ENCODE results near the gene PLA2G10.
"Not testable (repeated sequence)": the region's sequence is repeated elsewhere in the genome, so short reads cannot be mapped to it uniquely, and the experiment has no call there.

The PLA2G10 gene, protein sequence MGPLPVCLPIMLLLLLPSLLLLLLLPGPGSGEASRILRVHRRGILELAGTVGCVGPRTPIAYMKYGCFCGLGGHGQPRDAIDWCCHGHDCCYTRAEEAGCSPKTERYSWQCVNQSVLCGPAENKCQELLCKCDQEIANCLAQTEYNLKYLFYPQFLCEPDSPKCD

DNA sequence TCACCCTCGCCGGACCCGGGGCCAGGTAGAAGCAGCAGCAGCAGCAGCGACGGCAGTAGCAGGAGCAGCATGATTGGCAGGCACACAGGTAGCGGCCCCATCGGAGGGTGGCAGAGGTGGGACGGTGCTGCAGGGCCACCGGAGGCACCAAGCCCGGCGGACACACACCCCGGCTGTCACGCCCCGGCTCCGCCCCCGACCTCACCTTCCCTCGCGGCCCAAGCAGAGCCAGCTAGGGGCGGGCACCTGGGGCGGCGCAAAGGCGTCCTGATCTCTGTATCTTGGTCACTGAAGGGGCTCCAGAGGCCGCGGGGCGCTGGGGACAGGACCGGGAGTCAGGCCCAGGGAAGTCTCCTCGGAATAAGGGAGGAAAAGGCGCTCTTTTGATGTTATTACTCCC lies at the start of gene PLA2G10:
Gene PLA2G10, minus strand, starts transcription at position 180 of the 400 bp plus-strand sequence. Its CDS starts 79 bp downstream, at position 101.
- not testable (repeated sequence) for DNase-seq

- DNase-seq: not testable (repeated sequence)
Observed at GRCh38 chr16:14742273-14743128, 48.4 kb upstream of the PLA2G10 start, which contains the start of gene NPIPA2. Gene NPIPA2, plus strand, starts transcription at chr16:14742533. Its CDS starts 5,533 bp downstream, at chr16:14748066.

DNA sequence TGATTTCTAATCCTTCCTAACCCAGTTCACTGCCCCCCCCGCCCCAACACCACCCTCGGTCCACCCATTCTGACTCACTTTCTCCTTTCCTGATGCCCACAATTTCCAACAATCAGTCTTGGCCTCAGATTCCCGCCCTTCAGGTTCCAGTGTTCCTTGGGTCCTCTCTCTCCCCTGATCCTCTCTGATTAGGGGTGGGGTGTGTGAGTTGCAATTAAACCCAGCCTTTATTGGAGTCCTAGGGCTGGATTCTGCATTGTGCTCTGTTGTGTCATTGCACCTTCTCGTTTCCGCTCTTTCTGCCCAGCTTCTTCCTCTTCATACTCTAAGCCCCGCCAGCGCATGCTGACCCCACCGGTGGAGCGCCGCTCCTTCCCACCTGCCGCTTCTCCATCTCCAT lies 47.7 kb upstream of the PLA2G10 start:
- not testable (repeated sequence) for DNase-seq

DNA sequence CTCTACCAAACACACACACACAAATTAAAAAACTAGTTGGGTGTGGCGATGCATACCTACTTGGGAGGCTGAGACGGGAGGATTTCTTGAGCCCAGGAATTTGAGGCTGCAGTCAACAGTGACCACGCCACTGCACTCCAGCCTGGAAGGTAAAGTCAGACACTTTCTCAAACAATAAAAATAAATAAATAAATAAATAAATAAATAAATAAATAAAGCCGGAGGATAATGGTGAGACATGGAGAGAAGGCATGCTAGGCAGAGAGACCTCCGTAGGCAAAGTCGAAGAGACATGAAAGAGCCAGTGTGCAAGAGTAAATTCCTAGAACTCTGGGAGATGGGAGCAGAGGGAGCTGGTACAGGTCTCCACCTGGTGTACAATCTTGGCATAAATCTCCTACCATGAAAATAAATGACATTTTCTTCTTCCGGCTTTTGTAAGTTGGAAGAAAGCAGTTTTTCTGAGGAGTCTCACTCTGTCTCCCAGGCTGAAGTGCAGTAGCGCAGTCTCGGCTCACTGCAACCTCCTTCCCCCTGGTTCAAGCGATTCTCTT lies 46.8 kb upstream of the PLA2G10 start:
- not testable (repeated sequence) for DNase-seq

- not testable (repeated sequence) for DNase-seq
Observed at GRCh38 chr16:14733233-14733632, 39.1 kb upstream of the PLA2G10 start.

DNA sequence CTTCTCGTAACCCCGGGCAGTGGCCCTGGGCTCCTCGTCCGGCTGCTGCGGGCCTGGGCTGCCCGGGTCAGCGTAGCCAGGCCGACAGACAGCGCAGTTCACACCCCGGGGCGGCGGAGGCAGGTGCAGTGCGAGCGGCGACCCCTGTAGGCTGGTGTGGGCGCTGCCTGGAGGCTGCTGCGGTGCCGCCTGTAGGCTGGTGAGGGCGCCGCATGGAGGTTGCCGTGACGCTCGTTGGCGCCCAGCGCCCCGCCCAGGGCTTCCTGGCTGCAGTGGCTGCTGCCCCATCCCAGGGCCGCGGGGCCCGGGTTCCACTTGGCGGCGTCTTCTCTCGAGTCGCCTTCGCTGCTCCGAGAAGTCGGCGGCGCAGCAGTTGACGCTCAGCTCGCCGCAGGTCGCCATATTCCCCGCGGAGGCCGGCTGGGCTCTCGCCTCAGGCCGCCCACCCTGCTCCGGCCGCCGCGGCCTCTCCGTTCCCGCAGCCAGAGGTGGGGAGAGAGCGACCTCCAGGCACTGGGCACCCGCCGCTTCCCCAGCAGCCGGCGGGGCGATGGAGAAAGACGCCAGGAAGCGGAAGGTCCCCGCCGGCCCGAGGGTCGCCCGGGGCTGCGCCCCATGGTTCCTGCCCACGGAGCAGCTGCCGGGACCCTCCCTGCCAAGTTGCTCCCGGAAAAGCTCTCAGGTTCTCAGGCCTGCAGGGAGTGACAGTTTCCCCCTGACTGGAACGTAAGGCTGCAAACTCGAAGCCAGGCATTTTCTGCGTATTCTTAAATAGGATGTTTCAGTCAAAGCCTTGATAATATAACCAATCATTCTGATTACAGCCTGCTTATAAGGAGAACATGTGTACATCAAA lies 9.3 kb upstream of the PLA2G10 start, which contains the start of gene NPIPA3:
Gene NPIPA3, plus strand, starts transcription at position 256 of the 856 bp plus-strand sequence. CDS start 5,533 bp downstream, outside the sequence.
- DNase-seq: not testable (repeated sequence)

- DNase-seq: not testable (repeated sequence)
Observed at GRCh38 chr16:14702672-14703071, 8.6 kb upstream of the PLA2G10 start.

DNA sequence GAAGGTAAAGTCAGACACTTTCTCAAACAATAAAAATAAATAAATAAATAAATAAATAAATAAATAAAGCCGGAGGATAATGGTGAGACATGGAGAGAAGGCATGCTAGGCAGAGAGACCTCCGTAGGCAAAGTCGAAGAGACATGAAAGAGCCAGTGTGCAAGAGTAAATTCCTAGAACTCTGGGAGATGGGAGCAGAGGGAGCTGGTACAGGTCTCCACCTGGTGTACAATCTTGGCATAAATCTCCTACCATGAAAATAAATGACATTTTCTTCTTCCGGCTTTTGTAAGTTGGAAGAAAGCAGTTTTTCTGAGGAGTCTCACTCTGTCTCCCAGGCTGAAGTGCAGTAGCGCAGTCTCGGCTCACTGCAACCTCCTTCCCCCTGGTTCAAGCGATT lies 7.8 kb upstream of the PLA2G10 start:
- DNase-seq: not testable (repeated sequence)

DNA sequence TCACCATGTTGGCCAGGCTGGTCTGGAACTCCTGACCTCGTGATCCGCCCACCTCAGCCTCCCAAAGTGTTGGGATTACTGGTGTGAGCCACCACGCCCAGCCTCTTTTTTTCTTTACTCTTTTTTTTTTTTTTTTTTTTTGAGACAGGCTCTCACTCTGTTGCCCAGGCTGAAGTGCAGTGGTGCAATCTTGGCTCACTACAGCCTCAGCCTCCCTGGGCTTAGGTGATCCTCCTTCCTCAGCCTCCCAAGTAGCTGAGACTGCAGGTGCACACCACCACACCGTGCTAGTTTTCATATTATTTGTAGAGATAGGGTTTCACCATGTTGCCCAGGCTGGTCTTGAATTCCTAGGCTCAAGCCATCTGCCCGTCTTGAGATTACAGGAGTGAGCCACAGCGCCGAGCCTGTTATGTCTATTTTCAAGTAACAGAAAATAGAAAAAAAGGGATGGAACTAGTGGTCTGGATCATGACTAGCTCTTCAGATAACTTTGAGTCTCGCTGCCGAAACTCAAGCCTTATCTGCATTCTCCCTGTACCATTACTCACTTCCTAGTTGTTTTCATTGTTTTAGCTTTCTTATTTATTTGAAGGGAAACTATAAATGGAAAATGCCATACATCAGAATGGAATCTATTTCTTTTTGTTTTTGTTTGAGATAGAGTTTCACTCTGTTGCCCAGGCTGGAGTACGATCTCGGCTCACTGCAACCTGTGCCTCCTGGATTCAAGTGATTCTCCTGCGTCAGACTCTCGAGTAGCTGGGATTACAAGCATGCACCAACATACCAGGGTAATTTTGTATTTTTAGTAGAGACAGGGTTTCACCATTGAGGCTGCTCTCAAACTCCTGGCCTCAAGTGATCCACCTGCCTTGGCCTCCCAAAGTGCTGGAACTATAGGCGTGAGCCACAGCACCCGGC lies 8.0 kb downstream of the PLA2G10 start:
- not testable (repeated sequence) for DNase-seq

DNA sequence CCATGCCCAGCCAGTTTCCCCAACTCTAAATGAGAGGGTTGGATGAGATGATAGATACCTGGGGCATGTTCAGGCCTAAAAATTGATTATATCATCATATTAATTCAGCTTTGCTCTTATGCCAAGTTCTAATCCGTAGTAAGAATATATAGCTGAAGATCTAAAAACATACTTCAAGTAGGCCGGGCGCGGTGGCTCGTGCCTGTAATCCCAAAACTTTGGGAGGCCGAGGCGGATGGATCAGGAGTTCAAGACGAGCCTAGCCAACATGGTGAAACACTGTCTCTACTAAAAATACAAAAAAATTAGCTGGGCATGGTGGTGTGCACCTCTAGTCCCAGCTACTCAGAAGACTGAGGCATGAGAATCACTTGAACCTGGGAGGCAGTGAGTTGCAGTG lies 12.0 kb downstream of the PLA2G10 start:
- DNase-seq: no peak

- no peak for DNase-seq
Observed at GRCh38 chr16:14681115-14681514, 13.0 kb downstream of the PLA2G10 start.

- DNase-seq: not testable (repeated sequence)
Observed at GRCh38 chr16:14680396-14680795, 13.7 kb downstream of the PLA2G10 start.

DNA sequence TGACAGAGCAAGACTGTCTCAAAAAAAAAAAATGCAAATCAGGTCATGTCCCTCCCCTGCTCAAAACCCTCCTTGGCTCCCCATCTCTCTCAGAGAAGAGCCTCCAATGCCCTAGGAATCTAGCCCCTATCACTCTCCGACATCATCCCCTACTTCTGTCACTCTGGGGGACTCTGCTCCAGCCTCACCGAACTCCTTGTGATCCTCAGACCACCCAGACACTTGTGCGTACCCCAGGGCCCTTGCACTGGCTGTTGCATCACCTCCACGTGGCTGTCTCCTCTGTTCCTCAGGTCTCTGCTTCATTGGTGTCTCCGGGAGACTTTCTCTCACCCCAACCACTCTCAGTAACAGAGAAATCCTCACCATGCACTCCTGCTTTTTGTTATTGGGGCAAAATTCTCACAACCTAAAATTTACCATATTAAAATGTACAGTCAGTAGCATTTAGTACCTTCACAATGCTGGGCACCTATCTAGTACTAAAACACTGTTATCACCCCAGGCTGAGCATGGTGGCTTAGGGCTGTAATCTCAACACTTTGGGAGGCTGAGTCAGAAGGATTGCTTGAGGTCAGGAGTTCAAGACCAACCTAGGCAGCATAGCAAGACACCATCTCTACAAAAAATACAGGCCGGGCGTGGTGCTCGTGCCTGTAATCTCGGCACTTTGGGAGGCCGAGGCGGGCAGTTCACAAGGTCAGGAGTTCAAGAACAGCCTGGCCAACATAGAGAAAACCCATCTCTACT lies 15.2 kb downstream of the PLA2G10 start:
- no peak for DNase-seq

GRCh38 chr16:14677627-14678026 lies 16.5 kb downstream of the PLA2G10 start:
- no peak for DNase-seq

DNA sequence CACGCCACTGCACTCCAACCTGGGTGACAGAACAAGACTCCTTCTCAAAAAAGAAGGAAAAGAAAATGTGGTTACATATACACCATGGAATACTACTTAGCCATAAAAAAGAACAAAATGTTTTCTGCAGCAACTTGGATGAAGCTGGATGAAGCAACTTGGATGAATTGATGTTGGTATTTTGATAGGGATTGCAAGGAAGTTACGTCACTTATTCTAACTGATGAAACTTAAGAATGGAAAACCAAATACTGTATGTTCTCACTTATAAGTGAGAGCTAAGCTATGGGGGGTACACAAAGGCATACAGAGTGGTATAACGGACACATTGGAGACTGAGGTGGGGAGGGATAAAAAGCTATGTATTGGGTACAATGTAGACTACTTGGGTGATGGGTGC lies 17.5 kb downstream of the PLA2G10 start:
- no peak for DNase-seq

DNA sequence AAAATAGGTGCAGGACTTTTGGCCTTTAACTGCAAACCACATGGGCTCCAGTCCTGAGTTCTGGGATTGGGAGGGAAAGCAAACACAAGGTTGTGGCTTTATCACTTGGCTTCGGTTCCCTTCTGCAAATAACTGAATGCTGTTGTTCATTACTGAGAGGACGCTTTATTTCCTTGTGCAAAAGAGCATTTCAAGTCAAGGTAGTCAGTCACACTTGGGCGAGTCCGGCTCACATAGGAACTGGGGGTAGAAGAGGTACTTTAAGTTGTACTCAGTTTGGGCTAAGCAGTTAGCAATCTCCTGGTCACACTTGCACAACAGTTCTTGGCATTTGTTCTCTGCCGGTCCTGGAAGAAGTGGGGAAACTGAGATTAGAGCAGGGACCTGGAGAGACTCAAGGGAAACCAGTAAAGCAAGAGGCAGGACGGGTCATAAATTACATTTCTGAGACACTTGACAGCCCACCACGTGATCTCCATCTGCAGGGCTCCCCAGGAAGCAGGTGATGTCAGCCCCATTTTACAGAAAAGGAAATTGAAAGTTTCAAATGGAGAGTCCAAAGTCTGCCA lies 21.6 kb downstream of the PLA2G10 start:
- no peak for DNase-seq

- DNase-seq: no peak
Observed at GRCh38 chr16:14669776-14670175, 24.3 kb downstream of the PLA2G10 start.

DNA sequence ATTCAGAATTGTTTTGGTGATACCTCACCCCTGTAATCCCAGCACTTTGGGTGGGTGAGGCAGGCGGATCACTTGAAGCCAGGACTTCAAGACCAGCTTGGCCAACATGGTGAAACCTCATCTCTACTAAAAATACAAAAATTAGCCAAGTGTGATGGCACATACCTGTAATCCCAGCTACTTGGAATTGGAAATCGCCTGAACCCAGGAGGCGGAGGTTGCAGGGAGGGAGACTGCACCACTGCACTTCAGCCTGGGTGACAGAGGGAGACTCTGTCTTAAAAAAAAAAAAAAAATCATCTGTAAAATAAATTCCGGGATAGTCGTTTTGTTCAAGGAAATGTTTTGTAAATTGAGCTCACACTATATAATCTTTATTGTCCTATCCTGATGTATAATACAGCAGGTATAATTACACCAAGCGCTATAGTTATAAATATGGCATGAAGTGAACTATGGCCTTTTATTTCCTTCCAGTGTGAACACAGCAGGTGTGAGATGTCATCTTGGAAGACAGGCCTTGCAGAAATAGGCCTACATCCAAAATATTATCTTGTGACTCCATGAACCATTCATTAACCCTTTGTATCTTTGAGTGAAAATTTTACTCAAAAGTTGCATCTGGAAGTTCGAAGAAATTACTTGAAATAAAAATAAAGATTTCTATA lies 25.4 kb downstream of the PLA2G10 start:
- DNase-seq: no peak

GRCh38 chr16:14667347-14668266 lies 26.5 kb downstream of the PLA2G10 start:
- no peak for DNase-seq
